HCEC 1CT (cell line): ENCODE data around the gene BTBD8.
"Not testable (repeated sequence)": the region's sequence is repeated elsewhere in the genome, so short reads cannot be mapped to it uniquely, and the experiment has no call there.

ENCODE experiments used
- DNase-seq: peaks from one replicate; pipeline ENCODE4 v3.0.0-alpha.2; 2017

Gene BTBD8

GRCh38 chr1:92080128-92080985 is at the start of gene BTBD8:
TSS of gene BTBD8 (plus strand) at chr1:92080345. CDS start at chr1:92080572, 227 bp downstream.
- peak; percentile 79 for DNase-seq

GRCh38 chr1:92030656-92031107 is 49.5 kb upstream of the BTBD8 start:
- peak; percentile 17 for DNase-seq

- no peak for DNase-seq
Observed at GRCh38 chr1:92031281-92032110, 48.6 kb upstream of the BTBD8 start.

- no peak for DNase-seq
Observed at GRCh38 chr1:92037400-92037799, 42.7 kb upstream of the BTBD8 start.

GRCh38 chr1:92038695-92039346 is 41.3 kb upstream of the BTBD8 start:
- no peak for DNase-seq

GRCh38 chr1:92040971-92041370 is 39.2 kb upstream of the BTBD8 start:
- DNase-seq = no peak

GRCh38 chr1:92043621-92044020 is 36.5 kb upstream of the BTBD8 start:
- DNase-seq = no peak

- DNase-seq = no peak
Observed at GRCh38 chr1:92045766-92046495, 34.2 kb upstream of the BTBD8 start.

GRCh38 chr1:92051948-92052347 is 28.2 kb upstream of the BTBD8 start:
- DNase-seq = no peak

- DNase-seq = no peak
Observed at GRCh38 chr1:92065042-92065441, 15.1 kb upstream of the BTBD8 start.

- no peak for DNase-seq
Observed at GRCh38 chr1:92066321-92066720, 13.8 kb upstream of the BTBD8 start.

- DNase-seq = no peak
Observed at GRCh38 chr1:92070892-92071291, 9.3 kb upstream of the BTBD8 start.

- not testable (repeated sequence) for DNase-seq
Observed at GRCh38 chr1:92074446-92074845, 5.7 kb upstream of the BTBD8 start.

- DNase-seq = no peak
Observed at GRCh38 chr1:92075311-92075710, 4.8 kb upstream of the BTBD8 start, which contains the start of gene SETSIP. TSS of gene SETSIP (minus strand) at chr1:92075411. CDS start at chr1:92075411, 0 bp downstream.

- DNase-seq = no peak
Observed at GRCh38 chr1:92076363-92076762, 3.8 kb upstream of the BTBD8 start.

- DNase-seq = not testable (repeated sequence)
Observed at GRCh38 chr1:92078077-92078476, 2.1 kb upstream of the BTBD8 start.

GRCh38 chr1:92079441-92079840 is 704 bp upstream of the BTBD8 start:
- no peak for DNase-seq

GRCh38 chr1:92081031-92081430 is 886 bp downstream of the BTBD8 start:
- no peak for DNase-seq

- no peak for DNase-seq
Observed at GRCh38 chr1:92084651-92085050, 4.5 kb downstream of the BTBD8 start.

- DNase-seq = no peak
Observed at GRCh38 chr1:92085727-92086126, 5.6 kb downstream of the BTBD8 start.

GRCh38 chr1:92087542-92087941 is 7.4 kb downstream of the BTBD8 start:
- no peak for DNase-seq

GRCh38 chr1:92091625-92092024 is 11.5 kb downstream of the BTBD8 start:
- DNase-seq = no peak
